ENCODE measurements around the gene LAMB1.

GRCh38 chr7:108028111-108028510, 25.1 kb upstream of the LAMB1 start:
- no peak for TF ChIP-seq CTCF (IDR thresholded peaks at IDR 0.05)
- TF ChIP-seq POLR2A (IDR thresholded peaks at IDR 0.05) = no peak

Data from body of pancreas (tissue), 4 donors.